K562 (cell line): ENCODE measurements around the gene DNMBP. TPM values are rescaled to one million over a fixed set of nuclear protein-coding genes. Genes with fewer than 3 reads are reported as not detected.

Experiments used
- ATAC-seq: fragments of 200-7000 bp; cut with Tn5 transposase; 3 replicates; pipeline ENCODE4 v1.9.1; 2020; ENCODE audit warnings: moderate library complexity
- BruUV-seq: library from RNA; stranded (reverse); fragments of 400-500 nt; replicated peaks from 2 replicates; lab custom pipeline; 2021; lab: Mats Ljungman, UMichigan
- CTCF ChIA-PET: fragments of 300-600 bp; formaldehyde crosslinking; extraction: SDS; loops from one replicate; lab custom pipeline; 2021; ENCODE audit warnings: low intra/inter-chr PET ratio; lab: Yijun Ruan, JAX
- POLR2A ChIA-PET: fragments of 300-600, 350-650 bp; sonication (Branson Sonifier 250); formaldehyde crosslinking; extraction: SDS; loops from one replicate; lab custom pipeline; 2021; ENCODE audit warnings: antibody characterized with exemption, inconsistent platforms; lab: Yijun Ruan, JAX
- DNase-seq, 4 experiments: peaks; one replicate each; pipeline versions ENCODE4 v3.0.0 to v3.0.0-alpha.2; 2011 to 2018; ENCODE audit warnings: low spot score in 3 of 4, mixed read lengths in 3 of 4; ENCODE audit errors: extremely low read depth in 1 of 4
- FAIRE-seq: peaks from 2 replicates; lab custom pipeline; 2011; peaks lifted over from hg19 to GRCh38; lab: Jason Lieb, UNC
- H2AFZ ChIP-seq: 2 replicates; pipeline ENCODE4 v1.6.0; 2011; ENCODE audit warnings: low read depth, low read length, control low read depth, inconsistent platforms
- H3K27ac ChIP-seq: fragments of 200-600 bp; 3 replicates; pipeline ENCODE4 v1.8.0; 2011; ENCODE audit warnings: low read depth, mild to moderate bottlenecking, control low read depth, inconsistent platforms, low read length, moderate library complexity, mixed read lengths; ENCODE audit errors: extremely low read depth
- H3K27me3 ChIP-seq, 2 experiments: fragments of 300-600 bp in 1 of 2; 2 replicates in 1 of 2; 3 replicates in 1 of 2; pipeline versions ENCODE4 v1.6.0 to v1.8.0; 2011; ENCODE audit warnings: inconsistent platforms in 2 of 2, low read length in 2 of 2, mild to moderate bottlenecking in 1 of 2, mixed read lengths in 1 of 2, moderate library complexity in 1 of 2; ENCODE audit not compliant: control insufficient read depth in 2 of 2, insufficient read depth in 2 of 2
- H3K36me3 ChIP-seq: fragments of 300-600 bp; 3 replicates; pipeline ENCODE4 v1.8.0; 2011; ENCODE audit warnings: mild to moderate bottlenecking, low read length, inconsistent platforms; ENCODE audit not compliant: control insufficient read depth, insufficient read depth
- H3K4me1 ChIP-seq, 2 experiments: fragments of 200-600 bp in 1 of 2; replicated peaks in 1 of 2; 2 replicates in 1 of 2; 3 replicates in 1 of 2; pipeline versions ENCODE4 v1.5.1 to v1.8.0; 2011; ENCODE audit warnings: inconsistent platforms in 2 of 2, low read length in 2 of 2, mild to moderate bottlenecking in 1 of 2, mixed read lengths in 1 of 2, moderate library complexity in 1 of 2; ENCODE audit not compliant: control insufficient read depth in 2 of 2, insufficient read depth in 2 of 2
- H3K4me2 ChIP-seq: 2 replicates; pipeline ENCODE4 v1.6.1; 2011; ENCODE audit warnings: low read length, control low read depth, inconsistent platforms, mixed read lengths; ENCODE audit not compliant: insufficient read depth
- H3K4me3 ChIP-seq: fragments of 200-600 bp; sonication (generic), shearing (Covaris generic); 2 replicates; pipeline ENCODE4 v1.5.1; 2016; ENCODE audit warnings: control low read depth, inconsistent platforms
- H3K79me2 ChIP-seq: fragments of 200-600 bp; 3 replicates; pipeline ENCODE4 v1.8.0; 2011; ENCODE audit warnings: low read length, inconsistent platforms; ENCODE audit not compliant: control insufficient read depth, insufficient read depth
- H3K9ac ChIP-seq, 2 experiments: 2 replicates each; pipeline versions ENCODE4 v1.6.0 to v1.6.1; 2011; ENCODE audit warnings: low read depth in 2 of 2, low read length in 2 of 2, control low read depth in 1 of 2, inconsistent platforms in 1 of 2, mild to moderate bottlenecking in 1 of 2, mixed read lengths in 1 of 2; ENCODE audit not compliant: insufficient read depth in 1 of 2
- H3K9me1 ChIP-seq: one replicate; pipeline ENCODE4 v1.6.0; 2011; ENCODE audit warnings: inconsistent platforms, mild to moderate bottlenecking, low read length, moderate library complexity; ENCODE audit not compliant: control insufficient read depth, insufficient read depth
- H3K9me3 ChIP-seq: replicated peaks from 2 replicates; pipeline ENCODE4 v1.5.1; 2011; ENCODE audit warnings: low read depth, low read length, inconsistent platforms; ENCODE audit not compliant: control insufficient read depth, insufficient read depth
- H4K20me1 ChIP-seq: replicated peaks from 2 replicates; pipeline ENCODE4 v1.6.1; 2011; ENCODE audit warnings: low read length, inconsistent platforms, mixed read lengths; ENCODE audit not compliant: control insufficient read depth, insufficient read depth
- NONO ChIP-seq, 2 experiments: fragments of 200-400 bp in 1 of 2; fragments of 450-650 bp in 1 of 2; formaldehyde crosslinking in 1 of 2; IDR thresholded peaks; 2 replicates each; pipeline ENCODE4 v1.6.1; 2017; ENCODE audit warnings: low read depth in 2 of 2, mild to moderate bottlenecking in 2 of 2, moderate library complexity in 2 of 2, low read length in 1 of 2
- PURB ChIP-seq: sonication (generic); formaldehyde crosslinking; IDR thresholded peaks from 2 replicates; pipeline ENCODE4 v1.9.0; 2021; ENCODE audit warnings: low read depth, mild to moderate bottlenecking, missing genetic modification reagents
- RBM15 ChIP-seq: fragments of 200-400 bp; formaldehyde crosslinking; IDR thresholded peaks from 2 replicates; pipeline ENCODE4 v1.6.1; 2018; ENCODE audit warnings: mild to moderate bottlenecking, low read length, moderate library complexity; ENCODE audit not compliant: insufficient read depth
- TAF1 ChIP-seq: IDR thresholded peaks from 2 replicates; pipeline ENCODE4 v1.6.1; 2011; ENCODE audit warnings: mild to moderate bottlenecking, low read length, moderate library complexity; ENCODE audit not compliant: insufficient read depth, control insufficient read depth, severe bottlenecking; ENCODE audit errors: extremely low read depth
- ZFX ChIP-seq: sonication (generic); formaldehyde crosslinking; IDR thresholded peaks from 2 replicates; pipeline ENCODE4 v1.8.0; 2022; ENCODE audit warnings: mild to moderate bottlenecking, missing genetic modification reagents, moderate library complexity
- WGBS: fragments of 100-300 bp; shearing (Covaris generic); methylation state at CpG from one replicate; pipeline ENCODE4 v1.1.6; 2016; ENCODE audit warnings: low coverage, mixed read lengths; ENCODE audit not compliant: insufficient coverage; ENCODE audit errors: missing lambda C conversion rate; 5-methylcytosine and 5-hydroxymethylcytosine counted together
- in situ Hi-C: fragments of 300-500 bp; cut with MboI; formaldehyde crosslinking; loops from 4 replicates; pipeline ENCODE4 v1.15.0; 2018; ENCODE audit warnings: inconsistent platforms, mixed read lengths
- intact Hi-C: fragments of 100-400 bp; cut with micrococcal nuclease; formaldehyde crosslinking; loops from 2 replicates; pipeline ENCODE4 v1.14.2; 2022
- polyA plus RNA-seq, 8 experiments: library from polyadenylated mRNA; depleted of rRNA in 4 of 8; stranded (reverse) in 5 of 8; unstranded in 3 of 8; fragments of >200 nt; fragmentation: Nextera tagmentation in 2 of 8; fragmentation: Illumina TruSeq in 1 of 8; extraction: Ambion mirVana in 2 of 8; extraction: Trizol in 1 of 8; gene quantifications; 2 replicates each; pipeline versions ENCODE4 v1.2.1 to v1.2.3, GENCODE V29; 2011 to 2014; ENCODE audit warnings: inconsistent platforms in 1 of 8, missing spikeins in 1 of 8
- total RNA-seq, 7 experiments: library from RNA; depleted of rRNA in 6 of 7; stranded (reverse); fragments of >200 nt in 6 of 7; fragmentation: Illumina TruSeq in 2 of 7; extraction: Trizol in 2 of 7; gene quantifications; 2 replicates each; pipeline versions ENCODE4 v1.2.1 to v1.2.3, GENCODE V29; 2011 to 2021; ENCODE audit warnings: low replicate concordance in 1 of 7
- TF ChIP-seq, protein P1 (sequence below): sonication (generic); formaldehyde crosslinking; IDR thresholded peaks from 2 replicates; pipeline ENCODE4 v1.5.0; 2020; ENCODE audit warnings: missing genetic modification reagents
- TF ChIP-seq, protein P2 (sequence below): sonication (generic); formaldehyde crosslinking; IDR thresholded peaks from 2 replicates; pipeline ENCODE4 v1.8.1; 2023; ENCODE audit warnings: mild to moderate bottlenecking, missing genetic modification reagents

Gene DNMBP
- total and polyA plus RNA-seq, 9 of the 15 experiments (the other 6 are each of a cell fraction or from before 2014, with no cell fraction given) = 0.83 to 3.7 (median 2.2) TPM

DNA sequence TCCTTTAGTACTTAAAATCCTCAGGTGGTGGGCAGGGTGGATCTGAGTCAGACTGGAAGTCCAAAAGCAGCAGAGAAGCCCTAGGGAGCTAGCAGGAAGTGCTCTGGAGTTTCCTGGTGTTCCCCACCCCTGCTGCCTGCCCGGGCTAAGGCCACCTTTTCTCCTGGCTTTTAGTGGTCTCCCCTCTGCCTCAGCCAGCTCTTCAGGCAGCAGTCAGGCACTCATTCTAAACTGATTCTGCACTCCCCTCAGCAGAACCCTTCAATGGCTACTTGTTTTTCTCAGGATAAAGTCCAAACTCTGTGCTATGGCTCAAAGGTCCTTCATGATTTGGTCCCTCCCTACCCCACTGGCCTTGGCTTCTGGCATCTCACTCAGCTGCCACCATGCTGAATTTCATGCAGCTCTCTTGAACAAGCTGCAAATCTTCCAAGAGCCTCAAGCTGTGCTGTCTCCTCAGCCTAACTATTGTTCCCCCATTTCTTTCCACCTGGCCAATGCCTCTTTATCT lies 28.9 kb upstream of the DNMBP start:
- Histone ChIP-seq H3K4me3 (no peak overlapping the region), H3K4me2 (no peak overlapping the region)
- WGBS = 0% methylated on average over 1 of the region's 1 CpG

More for the DNA sequence above, 28.9 kb upstream of the DNMBP start:
- Histone ChIP-seq H3K79me2 (no peaks in the 10 kb centered on the region), H3K9me3 (no peaks in the 10 kb centered on the region), H3K36me3 (no peaks in the 10 kb centered on the region), H3K4me1 (no peaks in the 10 kb centered on the region; a peak in 1 of 5 replicates), H3K9me1 (no peaks in the 10 kb centered on the region), H4K20me1 (no peaks in the 10 kb centered on the region), H2AFZ (no peak overlapping the region)
- DNase-seq = no peak
- ChIA-PET POLR2A (no interaction called here), CTCF (interaction anchor here (0.7 kb wide), 1 partner anchor 651 kb away, joined by 4 read pairs; no protein-coding TSS in a partner anchor)
- no TSS peak for BruUV-seq
- intact Hi-C loops = no loop called here
- no peak for FAIRE-seq
- TF ChIP-seq, protein P1, sequence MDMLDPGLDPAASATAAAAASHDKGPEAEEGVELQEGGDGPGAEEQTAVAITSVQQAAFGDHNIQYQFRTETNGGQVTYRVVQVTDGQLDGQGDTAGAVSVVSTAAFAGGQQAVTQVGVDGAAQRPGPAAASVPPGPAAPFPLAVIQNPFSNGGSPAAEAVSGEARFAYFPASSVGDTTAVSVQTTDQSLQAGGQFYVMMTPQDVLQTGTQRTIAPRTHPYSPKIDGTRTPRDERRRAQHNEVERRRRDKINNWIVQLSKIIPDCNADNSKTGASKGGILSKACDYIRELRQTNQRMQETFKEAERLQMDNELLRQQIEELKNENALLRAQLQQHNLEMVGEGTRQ (CRISPR knock-in tag) = no peak
- TF ChIP-seq, protein P2, sequence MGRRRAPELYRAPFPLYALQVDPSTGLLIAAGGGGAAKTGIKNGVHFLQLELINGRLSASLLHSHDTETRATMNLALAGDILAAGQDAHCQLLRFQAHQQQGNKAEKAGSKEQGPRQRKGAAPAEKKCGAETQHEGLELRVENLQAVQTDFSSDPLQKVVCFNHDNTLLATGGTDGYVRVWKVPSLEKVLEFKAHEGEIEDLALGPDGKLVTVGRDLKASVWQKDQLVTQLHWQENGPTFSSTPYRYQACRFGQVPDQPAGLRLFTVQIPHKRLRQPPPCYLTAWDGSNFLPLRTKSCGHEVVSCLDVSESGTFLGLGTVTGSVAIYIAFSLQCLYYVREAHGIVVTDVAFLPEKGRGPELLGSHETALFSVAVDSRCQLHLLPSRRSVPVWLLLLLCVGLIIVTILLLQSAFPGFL = no peak
- no peak for TF ChIP-seq RBM15
- TF ChIP-seq ZFX (CRISPR knock-in tag) = no peak
- TF ChIP-seq TAF1 = no peak
- TF ChIP-seq PURB (CRISPR knock-in tag) = no peak
- TF ChIP-seq NONO (IDR thresholded peaks at IDR 0.05; ENCODE audit: low read depth in 2 of 2, low read length in 1 of 2) = no peak
- TF ChIP-seq, all 486 proteins: peak for 0
- in situ Hi-C loops = no loop called here
- ATAC-seq = no peak
- Histone ChIP-seq H3K9ac (no peak overlapping the region), H3K27ac (no peak overlapping the region), H3K27me3 (peaks cover 0 to 6% of the 10 kb centered on the region in 2 experiments; a peak in 2 of 5 replicates)
